ENCODE results near the gene FAM217A. TPM values are rescaled to one million over a fixed set of nuclear protein-coding genes. Genes with fewer than 3 reads are reported as not detected.

FAM217A gene
- total and polyA plus RNA-seq, 2 of the 13 experiments (the other 11 are each of a cell fraction or from before 2014, with no cell fraction given), result not detected

DNA sequence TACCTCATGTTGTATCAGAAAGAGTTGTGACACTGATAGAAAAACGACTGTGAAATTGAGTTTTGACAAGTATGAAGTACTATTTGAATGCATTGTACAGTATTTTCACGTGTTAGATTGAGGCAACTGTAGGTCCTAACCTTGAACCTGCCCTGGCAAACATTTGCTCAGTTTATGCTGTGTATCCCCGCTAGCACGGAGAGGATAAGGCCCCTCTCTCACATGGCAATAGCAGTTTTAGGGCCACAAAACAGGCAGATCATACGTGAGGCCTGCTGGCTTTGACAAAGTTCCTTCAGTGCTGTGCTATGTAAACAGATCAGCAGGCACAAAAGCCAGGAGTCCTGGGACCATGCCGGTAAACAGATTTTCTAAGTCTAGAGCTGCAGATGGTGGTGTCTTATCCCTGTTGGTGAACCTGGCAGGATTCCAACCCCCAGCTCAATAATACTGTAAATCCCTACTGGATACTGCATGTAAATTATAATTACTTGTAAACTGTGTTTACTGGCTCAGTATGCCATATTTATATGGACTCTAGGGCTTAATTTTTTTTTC, 23.8 kb upstream of the FAM217A start (continued):
- 0 out of 2 replicates have a peak, but pooled peaks have one; percentile 44 for TF ChIP-seq NFYC (CRISPR knock-in tag; IDR thresholded peaks at IDR 0.05)
- TF ChIP-seq, protein P1, sequence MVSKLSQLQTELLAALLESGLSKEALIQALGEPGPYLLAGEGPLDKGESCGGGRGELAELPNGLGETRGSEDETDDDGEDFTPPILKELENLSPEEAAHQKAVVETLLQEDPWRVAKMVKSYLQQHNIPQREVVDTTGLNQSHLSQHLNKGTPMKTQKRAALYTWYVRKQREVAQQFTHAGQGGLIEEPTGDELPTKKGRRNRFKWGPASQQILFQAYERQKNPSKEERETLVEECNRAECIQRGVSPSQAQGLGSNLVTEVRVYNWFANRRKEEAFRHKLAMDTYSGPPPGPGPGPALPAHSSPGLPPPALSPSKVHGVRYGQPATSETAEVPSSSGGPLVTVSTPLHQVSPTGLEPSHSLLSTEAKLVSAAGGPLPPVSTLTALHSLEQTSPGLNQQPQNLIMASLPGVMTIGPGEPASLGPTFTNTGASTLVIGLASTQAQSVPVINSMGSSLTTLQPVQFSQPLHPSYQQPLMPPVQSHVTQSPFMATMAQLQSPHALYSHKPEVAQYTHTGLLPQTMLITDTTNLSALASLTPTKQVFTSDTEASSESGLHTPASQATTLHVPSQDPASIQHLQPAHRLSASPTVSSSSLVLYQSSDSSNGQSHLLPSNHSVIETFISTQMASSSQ (IDR thresholded peaks at IDR 0.05; ENCODE audit: low read depth), result peak; percentile 68
- TF ChIP-seq, protein P1 (CRISPR knock-in tag; IDR thresholded peaks at IDR 0.05; ENCODE audit: borderline replicate concordance), result peak; percentile 88
- TF ChIP-seq, protein P2, sequence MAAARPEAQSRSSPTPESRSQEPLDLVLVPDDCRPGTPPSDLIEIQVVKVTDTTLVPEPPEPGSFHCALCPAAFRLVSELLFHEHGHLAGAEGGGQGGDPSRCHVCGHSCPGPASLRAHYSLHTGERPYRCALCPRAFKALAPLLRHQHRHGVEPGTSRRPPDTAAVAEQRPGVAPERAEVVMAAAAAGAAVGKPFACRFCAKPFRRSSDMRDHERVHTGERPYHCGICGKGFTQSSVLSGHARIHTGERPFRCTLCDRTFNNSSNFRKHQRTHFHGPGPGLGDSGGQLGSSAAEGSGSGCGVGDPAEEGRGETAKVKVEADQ (CRISPR knock-in tag; IDR thresholded peaks at IDR 0.05; ENCODE audit: borderline replicate concordance), result no peak
- peak; percentile 82; the same call in 1 of the 2 replicates for TF ChIP-seq ZNF878 (CRISPR knock-in tag; IDR thresholded peaks at IDR 0.05)
- TF ChIP-seq, protein P3, sequence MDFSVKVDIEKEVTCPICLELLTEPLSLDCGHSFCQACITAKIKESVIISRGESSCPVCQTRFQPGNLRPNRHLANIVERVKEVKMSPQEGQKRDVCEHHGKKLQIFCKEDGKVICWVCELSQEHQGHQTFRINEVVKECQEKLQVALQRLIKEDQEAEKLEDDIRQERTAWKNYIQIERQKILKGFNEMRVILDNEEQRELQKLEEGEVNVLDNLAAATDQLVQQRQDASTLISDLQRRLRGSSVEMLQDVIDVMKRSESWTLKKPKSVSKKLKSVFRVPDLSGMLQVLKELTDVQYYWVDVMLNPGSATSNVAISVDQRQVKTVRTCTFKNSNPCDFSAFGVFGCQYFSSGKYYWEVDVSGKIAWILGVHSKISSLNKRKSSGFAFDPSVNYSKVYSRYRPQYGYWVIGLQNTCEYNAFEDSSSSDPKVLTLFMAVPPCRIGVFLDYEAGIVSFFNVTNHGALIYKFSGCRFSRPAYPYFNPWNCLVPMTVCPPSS (IDR thresholded peaks at IDR 0.05), result no peak
- TF ChIP-seq FOSL2 (CRISPR knock-in tag; IDR thresholded peaks at IDR 0.05), result peak; percentile 85
- no peak for TF ChIP-seq ZC3H4 (CRISPR knock-in tag; IDR thresholded peaks at IDR 0.05; ENCODE audit: borderline replicate concordance)
- TF ChIP-seq ZNF619 (CRISPR knock-in tag; IDR thresholded peaks at IDR 0.05), result peak; percentile 65; the same call in 1 of the 2 replicates
- peak; percentile 98 for TF ChIP-seq FOXA3 (CRISPR knock-in tag; IDR thresholded peaks at IDR 0.05)
- TF ChIP-seq TBP (CRISPR knock-in tag; IDR thresholded peaks at IDR 0.05), result no peak
- TF ChIP-seq ZNF567 (CRISPR knock-in tag; IDR thresholded peaks at IDR 0.05; ENCODE audit: borderline replicate concordance), result no peak
- TF ChIP-seq, protein P4, sequence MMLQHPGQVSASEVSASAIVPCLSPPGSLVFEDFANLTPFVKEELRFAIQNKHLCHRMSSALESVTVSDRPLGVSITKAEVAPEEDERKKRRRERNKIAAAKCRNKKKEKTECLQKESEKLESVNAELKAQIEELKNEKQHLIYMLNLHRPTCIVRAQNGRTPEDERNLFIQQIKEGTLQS (CRISPR knock-in tag; IDR thresholded peaks at IDR 0.05), result peak; percentile 44; the same call in 1 of the 2 replicates
- TF ChIP-seq MAZ (IDR thresholded peaks at IDR 0.05; ENCODE audit: borderline replicate concordance, low read depth, low read length), result no peak
- 0 out of 2 replicates have a peak, but pooled peaks have one; percentile 43 for TF ChIP-seq MAZ (CRISPR knock-in tag; IDR thresholded peaks at IDR 0.05; ENCODE audit: low read depth)
- TF ChIP-seq, protein P5, sequence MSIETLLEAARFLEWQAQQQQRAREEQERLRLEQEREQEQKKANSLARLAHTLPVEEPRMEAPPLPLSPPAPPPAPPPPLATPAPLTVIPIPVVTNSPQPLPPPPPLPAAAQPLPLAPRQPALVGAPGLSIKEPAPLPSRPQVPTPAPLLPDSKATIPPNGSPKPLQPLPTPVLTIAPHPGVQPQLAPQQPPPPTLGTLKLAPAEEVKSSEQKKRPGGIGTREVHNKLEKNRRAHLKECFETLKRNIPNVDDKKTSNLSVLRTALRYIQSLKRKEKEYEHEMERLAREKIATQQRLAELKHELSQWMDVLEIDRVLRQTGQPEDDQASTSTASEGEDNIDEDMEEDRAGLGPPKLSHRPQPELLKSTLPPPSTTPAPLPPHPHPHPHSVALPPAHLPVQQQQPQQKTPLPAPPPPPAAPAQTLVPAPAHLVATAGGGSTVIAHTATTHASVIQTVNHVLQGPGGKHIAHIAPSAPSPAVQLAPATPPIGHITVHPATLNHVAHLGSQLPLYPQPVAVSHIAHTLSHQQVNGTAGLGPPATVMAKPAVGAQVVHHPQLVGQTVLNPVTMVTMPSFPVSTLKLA (IDR thresholded peaks at IDR 0.05), result peak; percentile 56; the same call in 1 of the 2 replicates
- TF ChIP-seq TP53 (CRISPR knock-in tag; conservative IDR thresholded peaks at IDR 0.05), result no peak
- TF ChIP-seq GTF2F1 (IDR thresholded peaks at IDR 0.05; ENCODE audit: low read length), result no peak
- peak; percentile 96 for TF ChIP-seq DPF2 (CRISPR knock-in tag; IDR thresholded peaks at IDR 0.05; ENCODE audit: borderline replicate concordance, low read depth)
- TF ChIP-seq SOX6 (IDR thresholded peaks at IDR 0.05), result no peak
- TF ChIP-seq SOX6 (CRISPR knock-in tag; IDR thresholded peaks at IDR 0.05), result peak; percentile 98
- TF ChIP-seq ZNF329 (CRISPR knock-in tag; IDR thresholded peaks at IDR 0.05; ENCODE audit: low read depth), result no peak
- no peak for TF ChIP-seq ZNF256 (CRISPR knock-in tag; conservative IDR thresholded peaks at IDR 0.05)

Measured in HepG2 (cell line).